CD4-positive, alpha-beta T cell treated with Interleukin-17A for 1 hour (primary cell): ENCODE data around the gene SLC25A21.
"Not testable (repeated sequence)": the region's sequence is repeated elsewhere in the genome, so short reads cannot be mapped to it uniquely, and the experiment has no call there.

Experiments
- DNase-seq: peaks from one replicate; pipeline ENCODE4 v3.0.0-alpha.2; 2020

The SLC25A21 gene

GRCh38 chr14:36935976-36936678 is 236.3 kb downstream of the SLC25A21 start:
- DNase-seq: no peak

- no peak for DNase-seq
Observed at GRCh38 chr14:36934304-36934703, 238.1 kb downstream of the SLC25A21 start.

- DNase-seq: no peak
Observed at GRCh38 chr14:36931791-36932190, 240.6 kb downstream of the SLC25A21 start.

- DNase-seq: no peak
Observed at GRCh38 chr14:36928432-36928831, 244.0 kb downstream of the SLC25A21 start.

GRCh38 chr14:36925094-36925493 is 247.3 kb downstream of the SLC25A21 start:
- DNase-seq: no peak

GRCh38 chr14:36916668-36917067 is 255.7 kb downstream of the SLC25A21 start:
- no peak for DNase-seq

GRCh38 chr14:36915081-36915480 is 257.3 kb downstream of the SLC25A21 start:
- no peak for DNase-seq

GRCh38 chr14:36910578-36910977 is 261.8 kb downstream of the SLC25A21 start:
- no peak for DNase-seq

- no peak for DNase-seq
Observed at GRCh38 chr14:36905272-36905888, 267.0 kb downstream of the SLC25A21 start.

- no peak for DNase-seq
Observed at GRCh38 chr14:36901861-36902260, 270.5 kb downstream of the SLC25A21 start.

- DNase-seq: no peak
Observed at GRCh38 chr14:36900846-36901245, 271.6 kb downstream of the SLC25A21 start.

- DNase-seq: not testable (repeated sequence)
Observed at GRCh38 chr14:36896300-36896699, 276.1 kb downstream of the SLC25A21 start.

- DNase-seq: no peak
Observed at GRCh38 chr14:36884049-36884448, 288.4 kb downstream of the SLC25A21 start.

- no peak for DNase-seq
Observed at GRCh38 chr14:36880276-36880675, 292.1 kb downstream of the SLC25A21 start.

- no peak for DNase-seq
Observed at GRCh38 chr14:36879558-36879957, 292.8 kb downstream of the SLC25A21 start.

GRCh38 chr14:36874396-36875138 is 297.8 kb downstream of the SLC25A21 start:
- no peak for DNase-seq

GRCh38 chr14:36870776-36871175 is 301.6 kb downstream of the SLC25A21 start:
- no peak for DNase-seq

GRCh38 chr14:36869125-36869524 is 303.3 kb downstream of the SLC25A21 start:
- no peak for DNase-seq

- DNase-seq: no peak
Observed at GRCh38 chr14:36866867-36867266, 305.5 kb downstream of the SLC25A21 start.

- DNase-seq: no peak
Observed at GRCh38 chr14:36863271-36863670, 309.1 kb downstream of the SLC25A21 start.

GRCh38 chr14:36862237-36862636 is 310.2 kb downstream of the SLC25A21 start:
- DNase-seq: not testable (repeated sequence)

GRCh38 chr14:36860831-36861230 is 311.6 kb downstream of the SLC25A21 start:
- DNase-seq: no peak

- no peak for DNase-seq
Observed at GRCh38 chr14:36859119-36859518, 313.3 kb downstream of the SLC25A21 start.

- no peak for DNase-seq
Observed at GRCh38 chr14:36857842-36858445, 314.5 kb downstream of the SLC25A21 start.
